Memory B cell (primary cell): ENCODE data around the gene KLHL25.

Source experiments
- ATAC-seq: fragments of 150-1000 bp; cut with Tn5 transposase; 2 replicates; pipeline ENCODE4 v1.10.0; 2021; ENCODE audit warnings: low read depth, mild to moderate bottlenecking, moderate library complexity
- DNase-seq, 2 donors: peaks; one replicate each; pipeline ENCODE4 v3.0.0; 2022; ENCODE audit warnings: low spot score in 2 of 2
- H3K27ac Mint-ChIP-seq: one replicate; pipeline ENCODE4 v1.8.0; 2022; ENCODE audit warnings: mild to moderate bottlenecking, moderate library complexity, mixed read lengths
- H3K27me3 Mint-ChIP-seq: one replicate; pipeline ENCODE4 v1.8.0; 2022; ENCODE audit warnings: mixed read lengths
- H3K36me3 Mint-ChIP-seq: one replicate; pipeline ENCODE4 v1.8.0; 2022; ENCODE audit warnings: mild to moderate bottlenecking, mixed read lengths
- H3K4me1 Mint-ChIP-seq: one replicate; pipeline ENCODE4 v1.8.0; 2022; ENCODE audit warnings: mixed read lengths
- H3K4me3 Mint-ChIP-seq: one replicate; pipeline ENCODE4 v1.8.0; 2022; ENCODE audit warnings: mild to moderate bottlenecking, moderate library complexity, mixed read lengths
- H3K9me3 Mint-ChIP-seq: one replicate; pipeline ENCODE4 v1.8.0; 2022; ENCODE audit warnings: mixed read lengths

Gene KLHL25

DNA sequence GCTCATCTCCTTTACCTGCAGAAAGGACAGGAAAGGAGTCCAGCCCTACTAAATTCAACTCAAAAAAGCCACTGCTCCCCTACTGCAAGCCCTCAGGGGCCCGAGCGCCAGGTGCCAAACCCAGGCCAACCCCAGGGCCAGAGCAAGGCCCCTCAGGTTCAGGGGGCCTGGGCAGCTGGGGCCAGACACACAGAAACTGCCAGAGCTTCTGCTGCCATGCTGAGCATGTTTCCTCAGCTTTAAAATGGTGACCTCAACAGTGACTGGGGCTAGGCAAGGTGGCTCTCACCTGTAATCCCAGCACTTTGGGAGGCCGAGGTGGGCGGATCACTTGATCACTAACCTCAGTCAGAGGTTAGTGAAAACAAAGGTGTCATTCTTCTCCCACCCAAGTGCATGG lies 38.8 kb downstream of the KLHL25 start:
- H3K36me3 Mint-ChIP-seq: peaks cover 3% of the 10 kb centered on the region
- H3K4me1 Mint-ChIP-seq: peaks cover 10% of the 10 kb centered on the region
- no peaks in the 10 kb centered on the region for H3K9me3 Mint-ChIP-seq
- H3K27me3 Mint-ChIP-seq: no peaks in the 10 kb centered on the region
- DNase-seq: no peak
- no peak overlapping the region for H3K27ac Mint-ChIP-seq
- no peak overlapping the region for H3K4me3 Mint-ChIP-seq
- ATAC-seq: no peak

DNA sequence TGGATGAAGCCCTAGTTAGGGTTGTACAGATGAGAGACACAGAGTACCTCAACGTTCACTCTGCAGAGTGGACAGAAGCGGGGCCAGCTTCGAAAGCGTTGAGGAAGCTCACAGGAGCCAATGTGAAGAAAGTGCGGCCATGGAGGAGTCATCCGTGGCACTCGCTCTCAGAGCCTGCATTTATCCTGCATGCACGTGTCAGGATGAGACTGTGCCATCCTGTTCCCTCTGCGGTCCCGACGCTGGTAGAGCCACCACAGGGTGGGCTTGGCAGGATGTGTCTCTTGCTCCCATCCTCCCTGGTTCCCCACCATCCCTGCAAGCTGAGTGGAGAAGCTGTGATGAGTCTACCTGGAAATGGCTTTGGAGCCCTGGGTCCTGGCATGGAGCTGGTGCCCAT lies 39.3 kb downstream of the KLHL25 start:
- Mint-ChIP-seq H3K27me3 (no peaks in the 10 kb centered on the region), H3K4me1 (peaks cover 10% of the 10 kb centered on the region), H3K4me3 (no peak overlapping the region), H3K27ac (no peak overlapping the region), H3K36me3 (peaks cover 3% of the 10 kb centered on the region), H3K9me3 (no peaks in the 10 kb centered on the region)
- no peak for DNase-seq
- no peak for ATAC-seq

DNA sequence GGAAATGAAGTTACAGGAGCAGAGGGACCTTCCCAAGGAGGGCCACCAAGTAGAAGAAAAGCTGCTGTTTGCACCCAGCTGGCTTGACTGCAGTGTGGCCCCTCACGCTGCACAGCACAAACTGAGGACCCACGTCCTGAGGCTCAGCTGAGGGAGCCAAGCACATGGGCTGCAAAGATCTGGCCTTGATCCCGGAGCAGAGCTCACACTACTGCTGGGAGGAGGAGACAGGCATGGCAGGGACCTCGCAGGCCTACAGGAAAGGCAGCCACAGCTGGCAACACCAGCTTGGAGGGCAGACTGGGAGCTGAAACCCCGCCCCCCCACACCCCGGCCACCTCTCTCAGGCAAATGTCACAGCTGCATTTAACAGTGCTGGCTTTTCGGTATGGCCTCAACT lies 39.7 kb downstream of the KLHL25 start:
- no peaks in the 10 kb centered on the region for H3K27me3 Mint-ChIP-seq
- H3K27ac Mint-ChIP-seq: no peak overlapping the region
- no peak overlapping the region for H3K4me3 Mint-ChIP-seq
- no peak for ATAC-seq
- H3K9me3 Mint-ChIP-seq: no peaks in the 10 kb centered on the region
- peaks cover 3% of the 10 kb centered on the region for H3K36me3 Mint-ChIP-seq
- no peak for DNase-seq
- peaks cover 12% of the 10 kb centered on the region for H3K4me1 Mint-ChIP-seq

DNA sequence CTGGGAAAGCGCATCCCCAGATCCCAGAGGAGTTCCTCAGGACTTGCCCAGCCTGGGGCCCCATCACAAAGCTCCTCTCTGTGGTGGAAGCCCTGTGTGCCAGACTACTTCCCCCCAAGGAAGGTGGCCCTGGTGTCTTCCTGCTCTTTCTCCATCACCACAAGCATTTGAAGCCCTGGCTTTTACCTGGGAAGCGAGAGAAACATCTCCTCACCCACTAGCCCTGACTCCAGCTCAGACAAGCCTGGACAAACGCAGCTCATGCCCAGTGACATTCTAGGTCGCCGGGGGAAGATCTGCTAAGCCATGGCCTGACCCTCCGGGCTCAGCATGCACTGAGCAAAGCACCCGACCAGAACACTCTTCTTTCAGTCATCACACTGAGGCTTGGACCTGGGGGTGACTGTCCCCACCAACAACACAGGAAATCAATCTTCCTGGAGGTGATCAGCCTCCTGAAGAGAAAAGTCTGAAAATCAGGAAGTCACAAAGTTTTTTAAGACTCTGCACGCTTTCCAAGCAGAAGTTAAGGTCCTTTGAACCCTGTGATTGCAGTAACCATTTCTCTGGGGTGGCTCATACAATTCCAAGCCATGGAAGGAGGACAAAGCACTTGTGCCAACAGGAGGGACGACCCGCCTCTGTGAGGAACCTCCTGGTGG lies 40.8 kb downstream of the KLHL25 start:
- H3K9me3 Mint-ChIP-seq: no peaks in the 10 kb centered on the region
- H3K4me1 Mint-ChIP-seq: peaks cover 12% of the 10 kb centered on the region
- DNase-seq (no peak), ATAC-seq (no peak)
- H3K4me3 Mint-ChIP-seq: no peak overlapping the region
- H3K36me3 Mint-ChIP-seq: peaks cover 3% of the 10 kb centered on the region
- no peaks in the 10 kb centered on the region for H3K27me3 Mint-ChIP-seq
- H3K27ac Mint-ChIP-seq: no peak overlapping the region

DNA sequence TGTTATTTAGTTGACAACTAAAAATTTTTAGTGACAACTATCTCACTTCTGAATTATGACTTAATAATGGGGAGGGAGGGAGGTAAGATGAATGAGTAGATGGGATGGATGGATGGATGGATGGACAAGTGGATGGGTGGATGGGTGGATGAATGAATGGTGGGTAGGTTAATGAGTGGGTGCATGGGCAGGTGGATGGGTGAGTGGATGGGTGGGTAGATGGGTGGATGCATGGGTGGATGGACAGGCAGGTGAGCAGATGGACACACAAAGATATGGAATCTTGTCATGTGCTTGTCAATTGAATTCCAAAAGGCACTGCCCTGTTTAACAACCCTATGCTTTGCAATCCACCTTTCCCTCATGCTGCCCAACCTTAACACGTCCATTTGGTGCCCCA lies 41.5 kb downstream of the KLHL25 start:
- H3K36me3 Mint-ChIP-seq: peaks cover 6% of the 10 kb centered on the region
- ATAC-seq: no peak
- no peak overlapping the region for H3K4me3 Mint-ChIP-seq
- peaks cover 12% of the 10 kb centered on the region for H3K4me1 Mint-ChIP-seq
- peak overlapping the region; percentile 22 for H3K27ac Mint-ChIP-seq
- H3K27me3 Mint-ChIP-seq: no peaks in the 10 kb centered on the region
- DNase-seq: no peak
- H3K9me3 Mint-ChIP-seq: no peaks in the 10 kb centered on the region

DNA sequence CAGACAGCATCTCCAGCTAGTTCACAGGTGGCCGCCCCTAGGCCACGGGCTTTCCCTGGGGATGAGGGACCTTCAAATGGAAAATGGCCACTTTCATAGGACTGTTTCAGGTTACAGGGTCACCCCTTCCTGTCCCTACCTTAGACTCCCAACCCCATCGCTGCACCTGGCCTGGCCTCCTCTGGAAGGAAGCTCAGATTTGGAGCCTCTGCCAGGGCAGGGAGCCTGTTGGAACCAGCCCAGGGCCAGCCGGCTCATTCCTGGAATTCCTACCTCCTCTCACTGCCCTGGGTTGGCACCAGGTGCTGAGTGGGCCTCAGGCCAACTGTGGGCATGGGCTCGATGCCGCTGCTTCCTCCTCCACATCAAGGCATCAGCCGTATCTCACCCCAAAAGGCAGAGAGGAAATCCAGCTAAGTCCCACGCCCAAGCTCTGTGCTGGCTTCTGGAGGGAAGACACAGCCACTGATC lies 42.2 kb downstream of the KLHL25 start:
- H3K4me3 Mint-ChIP-seq: no peak overlapping the region
- no peaks in the 10 kb centered on the region for H3K9me3 Mint-ChIP-seq
- H3K27me3 Mint-ChIP-seq: no peaks in the 10 kb centered on the region
- peaks cover 12% of the 10 kb centered on the region for H3K4me1 Mint-ChIP-seq
- peaks cover 6% of the 10 kb centered on the region for H3K36me3 Mint-ChIP-seq
- no peak for ATAC-seq
- no peak for DNase-seq
- peak overlapping the region; percentile 22 for H3K27ac Mint-ChIP-seq

DNA sequence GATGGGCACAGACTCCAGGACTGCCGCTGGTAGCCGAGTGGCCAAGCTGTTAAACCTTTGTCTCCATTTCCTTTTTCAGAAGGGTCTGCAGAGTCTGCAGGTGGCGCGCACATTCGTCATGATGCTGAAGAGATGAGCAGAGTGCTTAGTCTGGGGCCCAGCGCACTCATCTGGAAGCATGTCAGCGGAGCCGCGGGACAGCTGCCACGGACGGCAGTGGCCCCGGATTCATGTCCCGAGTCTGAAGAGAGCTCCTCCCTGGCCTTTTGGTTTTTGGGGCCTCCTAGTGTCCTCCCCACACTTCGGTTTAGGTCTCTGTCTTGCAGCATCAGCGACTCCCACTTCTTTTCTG lies 42.6 kb downstream of the KLHL25 start:
- Mint-ChIP-seq H3K4me1 (peaks cover 12% of the 10 kb centered on the region), H3K36me3 (peaks cover 6% of the 10 kb centered on the region), H3K27ac (no peak overlapping the region), H3K9me3 (no peaks in the 10 kb centered on the region), H3K27me3 (no peaks in the 10 kb centered on the region), H3K4me3 (no peak overlapping the region)
- DNase-seq: no peak
- ATAC-seq: no peak

DNA sequence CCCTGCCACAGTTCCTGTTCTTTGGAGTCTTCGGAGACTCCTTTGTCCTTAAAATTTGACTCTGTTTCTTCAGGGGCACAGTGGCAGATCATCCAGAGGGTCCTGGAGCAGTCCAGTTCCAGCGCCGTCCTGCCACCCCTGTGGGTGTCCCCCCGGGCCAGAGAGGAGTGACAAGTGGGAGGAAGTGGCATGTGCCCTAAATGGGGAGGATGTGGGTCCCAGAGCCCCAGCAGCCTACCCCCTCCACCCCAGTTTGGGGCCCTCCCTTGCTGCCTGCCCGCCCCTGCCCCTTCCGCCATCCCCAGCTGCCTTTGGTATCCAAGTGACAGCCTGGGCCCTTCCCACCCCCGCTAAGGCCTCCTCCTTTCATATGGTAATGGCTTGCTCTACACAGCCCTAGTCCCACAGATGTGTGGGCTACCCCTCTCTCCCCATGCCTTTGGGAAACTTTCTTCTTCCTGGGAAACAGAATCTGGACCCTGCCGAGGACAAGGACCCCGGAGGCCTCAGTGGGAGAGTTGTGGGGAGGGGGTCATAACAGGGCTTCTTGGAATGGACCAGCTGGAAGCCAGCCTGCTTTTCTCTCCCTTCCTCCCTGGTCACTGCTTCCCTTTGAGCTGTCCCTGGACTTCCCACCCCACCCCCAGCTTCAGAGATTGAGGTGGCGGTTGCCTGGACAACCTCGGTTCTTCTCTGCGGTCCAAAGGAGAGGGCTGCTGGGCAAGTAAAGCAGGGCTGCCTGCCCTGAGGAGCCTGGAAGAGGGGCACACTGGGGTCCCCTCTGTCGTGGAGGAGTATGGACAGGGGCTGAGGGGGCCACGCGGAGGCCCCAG lies 43.2 kb downstream of the KLHL25 start:
- Mint-ChIP-seq H3K9me3 (no peaks in the 10 kb centered on the region), H3K36me3 (peaks cover 10% of the 10 kb centered on the region), H3K27me3 (no peaks in the 10 kb centered on the region), H3K4me1 (peaks cover 12% of the 10 kb centered on the region), H3K4me3 (no peak overlapping the region), H3K27ac (no peak overlapping the region)
- ATAC-seq (no peak), DNase-seq (no peak)

DNA sequence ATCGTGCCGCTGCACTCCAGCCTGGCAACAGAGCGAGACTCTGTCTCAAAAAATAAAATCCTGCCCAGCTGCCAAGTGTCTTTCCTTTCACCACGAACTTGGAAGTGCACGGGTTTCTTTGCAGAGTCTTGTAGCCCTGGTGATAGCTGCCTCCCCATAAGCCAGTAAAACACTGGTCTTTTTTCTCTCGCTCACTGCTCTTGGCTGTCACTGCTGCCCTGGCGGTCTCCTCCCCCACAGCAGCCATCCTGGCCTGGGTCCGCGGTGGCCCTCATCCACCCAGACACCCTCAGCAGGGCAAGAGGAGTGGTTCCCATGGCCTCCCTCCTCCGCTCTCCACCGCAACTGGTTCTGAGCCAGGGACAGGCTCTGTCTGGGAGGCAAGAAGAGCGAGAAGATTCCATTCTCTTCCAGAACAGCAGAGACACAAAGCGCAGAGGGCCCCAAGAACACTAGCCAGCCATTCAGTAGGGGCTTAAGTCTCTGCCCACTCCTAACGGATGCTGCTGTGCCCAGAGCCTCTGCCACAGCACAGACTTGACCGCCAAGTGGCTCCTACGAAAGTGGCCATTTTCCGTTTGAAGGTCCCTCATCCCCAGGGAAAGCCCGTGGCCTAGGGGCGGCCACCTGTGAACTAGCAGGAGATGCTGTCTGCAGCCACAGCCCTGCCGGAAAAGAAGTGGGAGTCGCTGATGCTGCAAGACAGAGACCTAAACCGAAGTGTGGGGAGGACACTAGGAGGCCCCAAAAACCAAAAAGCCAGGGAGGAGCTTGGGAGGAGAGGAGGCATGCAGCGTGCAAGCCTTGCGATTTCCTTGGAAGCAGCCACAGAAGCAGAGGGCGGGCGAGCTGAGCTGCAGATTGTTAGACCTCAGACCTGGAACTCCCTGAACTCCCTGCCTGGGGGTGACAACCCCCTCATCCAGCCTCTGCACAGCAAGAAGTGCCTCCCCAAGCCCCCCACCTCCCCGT lies 44.1 kb downstream of the KLHL25 start:
- H3K4me3 Mint-ChIP-seq: no peak overlapping the region
- peaks cover 11% of the 10 kb centered on the region for H3K36me3 Mint-ChIP-seq
- peaks cover 12% of the 10 kb centered on the region for H3K4me1 Mint-ChIP-seq
- DNase-seq (no peak), ATAC-seq (no peak)
- H3K9me3 Mint-ChIP-seq: no peaks in the 10 kb centered on the region
- no peaks in the 10 kb centered on the region for H3K27me3 Mint-ChIP-seq
- no peak overlapping the region for H3K27ac Mint-ChIP-seq

DNA sequence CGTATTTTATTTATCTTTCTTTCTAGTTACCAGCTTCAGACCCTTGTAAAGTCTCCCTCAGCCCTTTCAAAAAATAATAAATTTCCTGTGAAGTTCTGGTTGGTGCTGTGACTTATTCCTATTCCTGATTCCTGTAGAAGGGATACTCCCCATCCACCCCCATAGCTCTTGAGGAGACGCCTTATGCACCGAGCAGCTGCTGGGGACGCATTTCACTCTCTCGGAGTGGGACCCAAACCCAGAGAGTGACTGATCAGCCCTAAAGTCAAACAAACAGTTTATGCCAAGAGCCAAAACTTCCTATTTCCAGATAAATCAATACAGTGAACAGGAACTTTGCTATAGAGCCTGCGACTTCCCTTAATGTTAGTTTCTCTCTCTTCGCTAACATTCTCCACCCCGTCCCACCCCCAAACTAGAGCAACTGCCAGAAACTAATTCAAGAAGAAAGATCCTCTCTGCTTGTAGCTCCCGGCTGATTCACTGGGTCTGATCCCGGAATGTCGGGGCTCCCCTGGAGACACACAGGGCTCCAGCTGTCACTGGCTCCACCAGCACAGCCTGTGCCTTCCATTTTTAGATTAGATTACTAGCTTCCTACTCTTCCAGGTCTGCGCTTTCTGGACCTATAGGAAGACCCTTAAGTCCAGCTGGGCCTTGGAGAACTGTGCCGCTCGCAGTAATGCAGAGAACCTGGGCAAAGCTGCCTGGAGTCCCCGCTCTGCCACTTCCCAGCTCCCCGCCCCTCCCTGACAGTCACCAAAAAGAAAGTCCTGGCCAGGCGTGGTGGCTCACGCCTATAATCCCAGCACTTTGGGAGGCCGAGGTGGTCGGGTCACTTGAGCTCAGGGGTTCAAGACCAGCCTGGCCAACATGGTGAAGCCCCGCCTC lies 45.2 kb downstream of the KLHL25 start:
- no peaks in the 10 kb centered on the region for H3K9me3 Mint-ChIP-seq
- ATAC-seq (no peak), DNase-seq (no peak)
- H3K27ac Mint-ChIP-seq: peak overlapping the region; percentile 60
- H3K4me1 Mint-ChIP-seq: peaks cover 12% of the 10 kb centered on the region
- peaks cover 11% of the 10 kb centered on the region for H3K36me3 Mint-ChIP-seq
- H3K27me3 Mint-ChIP-seq: no peaks in the 10 kb centered on the region
- no peak overlapping the region for H3K4me3 Mint-ChIP-seq

DNA sequence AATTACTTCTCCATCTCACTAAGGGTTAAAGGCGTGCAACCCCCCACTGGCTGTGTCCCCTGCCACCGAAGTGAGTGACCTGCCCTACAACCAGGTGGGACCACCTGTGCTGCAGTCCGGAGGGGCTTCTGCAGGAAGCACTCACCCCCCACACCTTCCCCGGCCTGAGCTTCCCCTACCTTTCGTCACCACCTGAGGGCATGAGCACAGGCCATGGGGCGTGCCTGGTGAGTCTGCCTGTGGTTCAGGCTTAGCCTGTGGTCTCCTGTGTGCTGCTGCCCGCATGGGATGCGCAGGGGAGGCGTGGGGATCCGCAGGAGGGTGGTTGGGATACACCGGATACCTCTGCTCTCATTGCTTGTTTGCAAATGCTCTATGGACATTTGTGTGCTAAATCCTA lies 46.0 kb downstream of the KLHL25 start:
- Mint-ChIP-seq H3K27ac (peak overlapping the region; percentile 45), H3K27me3 (no peaks in the 10 kb centered on the region), H3K4me1 (peaks cover 10% of the 10 kb centered on the region), H3K36me3 (peaks cover 12% of the 10 kb centered on the region), H3K9me3 (no peaks in the 10 kb centered on the region), H3K4me3 (no peak overlapping the region)
- peak; percentile 22 for ATAC-seq
- DNase-seq: no peak

DNA sequence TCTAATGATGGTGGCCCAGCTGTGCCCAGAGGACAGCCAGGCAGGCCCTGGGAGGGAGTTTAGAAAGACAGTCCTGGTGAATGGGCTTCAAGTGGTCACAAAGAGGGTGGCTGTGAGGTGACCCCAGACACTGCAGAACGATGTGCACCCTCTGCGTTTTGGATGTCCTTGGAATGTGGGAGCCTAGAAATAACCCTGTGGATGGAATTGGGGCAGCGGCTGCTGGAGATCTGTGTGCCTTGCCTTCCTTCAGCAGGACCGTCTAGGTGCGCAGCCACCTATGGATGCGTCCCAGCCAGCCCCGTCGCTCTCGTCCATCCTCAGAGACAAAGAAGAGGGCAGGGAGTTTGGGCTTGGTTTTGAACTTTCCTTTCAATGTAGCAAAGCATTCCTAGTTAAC lies 46.5 kb downstream of the KLHL25 start:
- Mint-ChIP-seq H3K27ac (no peak overlapping the region), H3K4me1 (peaks cover 8% of the 10 kb centered on the region), H3K9me3 (no peaks in the 10 kb centered on the region), H3K36me3 (peaks cover 15% of the 10 kb centered on the region), H3K27me3 (no peaks in the 10 kb centered on the region), H3K4me3 (no peak overlapping the region)
- no peak for ATAC-seq
- DNase-seq: no peak

DNA sequence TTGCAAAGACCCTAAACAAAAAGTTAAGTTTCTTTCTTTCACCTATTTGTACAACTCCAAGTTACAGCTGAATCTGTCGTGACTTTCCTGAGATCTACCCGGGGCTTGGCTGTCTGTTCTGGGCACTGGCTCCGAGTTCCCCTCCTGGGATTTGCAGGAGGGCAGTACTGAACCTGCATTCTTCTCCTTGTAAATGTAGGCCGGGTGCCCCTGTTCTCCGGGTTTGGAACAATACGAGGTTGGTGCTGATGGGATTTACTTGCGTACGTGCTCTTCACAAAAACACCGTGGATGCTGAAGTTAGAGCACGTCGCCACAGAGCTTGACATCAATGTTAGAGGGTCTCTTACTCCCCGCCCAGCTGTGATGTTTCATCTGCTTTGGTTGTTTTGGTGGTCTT lies 48.1 kb downstream of the KLHL25 start:
- peaks cover 19% of the 10 kb centered on the region for H3K36me3 Mint-ChIP-seq
- DNase-seq: no peak
- peaks cover 4% of the 10 kb centered on the region for H3K4me1 Mint-ChIP-seq
- no peaks in the 10 kb centered on the region for H3K27me3 Mint-ChIP-seq
- no peak overlapping the region for H3K27ac Mint-ChIP-seq
- H3K9me3 Mint-ChIP-seq: no peaks in the 10 kb centered on the region
- no peak overlapping the region for H3K4me3 Mint-ChIP-seq
- no peak for ATAC-seq
